OCI-LY3 (cell line): ENCODE measurements around the gene SSBP2.

Experiments used
- EZH2phosphoT487 ChIP-seq: fragments of 200-600 bp; shearing (Covaris generic); IDR thresholded peaks from 2 replicates; pipeline ENCODE4 v1.6.1; 2018; ENCODE audit warnings: antibody characterized with exemption, mixed run types, low read depth
- TF ChIP-seq, protein P1 (sequence below): fragments of 200-600, 300-600 bp; sonication (generic); IDR thresholded peaks from 2 replicates; pipeline ENCODE4 v1.5.1; 2014; ENCODE audit warnings: antibody characterized with exemption, low read length, low read depth

DNA sequence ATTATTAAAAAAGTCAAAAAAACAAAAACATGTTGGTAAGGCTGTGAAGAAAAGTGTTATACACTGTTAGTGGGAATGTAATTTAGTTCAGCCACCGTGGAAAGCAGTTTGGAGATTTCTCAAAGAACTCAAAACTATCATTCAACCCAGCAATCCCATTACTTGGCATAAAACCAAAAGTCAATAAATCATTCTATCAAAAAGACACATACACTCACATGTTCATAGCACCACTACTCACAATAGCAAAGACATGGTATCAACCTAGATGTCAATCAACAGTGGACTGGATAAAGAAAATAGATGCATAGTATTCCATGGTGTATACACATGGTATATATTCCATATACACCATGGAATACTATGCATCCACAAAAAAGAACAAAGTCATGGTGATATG, 208.7 kb downstream of the SSBP2 start:
- TF ChIP-seq, protein P1, sequence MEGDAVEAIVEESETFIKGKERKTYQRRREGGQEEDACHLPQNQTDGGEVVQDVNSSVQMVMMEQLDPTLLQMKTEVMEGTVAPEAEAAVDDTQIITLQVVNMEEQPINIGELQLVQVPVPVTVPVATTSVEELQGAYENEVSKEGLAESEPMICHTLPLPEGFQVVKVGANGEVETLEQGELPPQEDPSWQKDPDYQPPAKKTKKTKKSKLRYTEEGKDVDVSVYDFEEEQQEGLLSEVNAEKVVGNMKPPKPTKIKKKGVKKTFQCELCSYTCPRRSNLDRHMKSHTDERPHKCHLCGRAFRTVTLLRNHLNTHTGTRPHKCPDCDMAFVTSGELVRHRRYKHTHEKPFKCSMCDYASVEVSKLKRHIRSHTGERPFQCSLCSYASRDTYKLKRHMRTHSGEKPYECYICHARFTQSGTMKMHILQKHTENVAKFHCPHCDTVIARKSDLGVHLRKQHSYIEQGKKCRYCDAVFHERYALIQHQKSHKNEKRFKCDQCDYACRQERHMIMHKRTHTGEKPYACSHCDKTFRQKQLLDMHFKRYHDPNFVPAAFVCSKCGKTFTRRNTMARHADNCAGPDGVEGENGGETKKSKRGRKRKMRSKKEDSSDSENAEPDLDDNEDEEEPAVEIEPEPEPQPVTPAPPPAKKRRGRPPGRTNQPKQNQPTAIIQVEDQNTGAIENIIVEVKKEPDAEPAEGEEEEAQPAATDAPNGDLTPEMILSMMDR: no peak
- no peak for TF ChIP-seq EZH2phosphoT487
